Measurements from ENCODE around the gene PDE1A. TPM values are rescaled to one million over a fixed set of nuclear protein-coding genes. Genes with fewer than 3 reads are reported as not detected.

Gene PDE1A
- total RNA-seq: 6.3 TPM
- long read RNA-seq, transcript PDE1A-201 (14 exons, 2,338 nt): major isoform, 6 of 12 reads
- long read RNA-seq, partial matches to known transcripts: 4 of 12 reads
- long read RNA-seq, other reads (novel, unspliced or antisense): 2 of 12 reads

DNA sequence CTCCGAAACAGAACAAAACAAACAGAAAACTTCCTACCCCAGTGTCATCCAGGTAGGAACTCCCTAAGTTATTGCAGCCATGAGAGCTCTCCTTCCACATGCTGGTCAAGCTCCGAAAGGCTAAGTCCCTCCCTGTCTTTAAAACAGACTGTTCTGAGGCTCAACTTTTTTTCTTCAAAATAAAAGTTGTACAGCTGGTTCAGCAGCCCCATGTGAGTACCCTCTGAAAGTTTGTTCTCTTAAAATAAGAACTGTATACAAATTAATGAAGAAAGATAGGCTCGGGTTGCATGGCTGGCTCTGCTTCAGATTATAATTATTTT is at the start of gene PDE1A:
Gene PDE1A (minus strand): TSS at position 119 of the 323 bp plus-strand sequence.
- Histone ChIP-seq H3K36me3 (no peaks in the 10 kb centered on the region), H3K4me3 (peak within 1 kb of the TSS; percentile 41), H3K4me1 (no peaks in the 10 kb centered on the region), H3K27ac (peak within 1 kb of the TSS; percentile 38), H3K27me3 (no peaks in the 10 kb centered on the region), H3K9me3 (no peaks in the 10 kb centered on the region)
- intact Hi-C loops (cut with DNase I): no loop called here
- TF ChIP-seq, protein P1, sequence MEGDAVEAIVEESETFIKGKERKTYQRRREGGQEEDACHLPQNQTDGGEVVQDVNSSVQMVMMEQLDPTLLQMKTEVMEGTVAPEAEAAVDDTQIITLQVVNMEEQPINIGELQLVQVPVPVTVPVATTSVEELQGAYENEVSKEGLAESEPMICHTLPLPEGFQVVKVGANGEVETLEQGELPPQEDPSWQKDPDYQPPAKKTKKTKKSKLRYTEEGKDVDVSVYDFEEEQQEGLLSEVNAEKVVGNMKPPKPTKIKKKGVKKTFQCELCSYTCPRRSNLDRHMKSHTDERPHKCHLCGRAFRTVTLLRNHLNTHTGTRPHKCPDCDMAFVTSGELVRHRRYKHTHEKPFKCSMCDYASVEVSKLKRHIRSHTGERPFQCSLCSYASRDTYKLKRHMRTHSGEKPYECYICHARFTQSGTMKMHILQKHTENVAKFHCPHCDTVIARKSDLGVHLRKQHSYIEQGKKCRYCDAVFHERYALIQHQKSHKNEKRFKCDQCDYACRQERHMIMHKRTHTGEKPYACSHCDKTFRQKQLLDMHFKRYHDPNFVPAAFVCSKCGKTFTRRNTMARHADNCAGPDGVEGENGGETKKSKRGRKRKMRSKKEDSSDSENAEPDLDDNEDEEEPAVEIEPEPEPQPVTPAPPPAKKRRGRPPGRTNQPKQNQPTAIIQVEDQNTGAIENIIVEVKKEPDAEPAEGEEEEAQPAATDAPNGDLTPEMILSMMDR (IDR thresholded peaks at IDR 0.05): no peak
- DNase-seq (no peak), ATAC-seq (peak; percentile 27)

GRCh38 chr2:182473635-182474034 is 46.8 kb upstream of the PDE1A start:
- Histone ChIP-seq H3K4me1 (no peaks in the 10 kb centered on the region), H3K9me3 (no peaks in the 10 kb centered on the region), H3K27me3 (no peaks in the 10 kb centered on the region), H3K36me3 (no peaks in the 10 kb centered on the region), H3K4me3 (no peak overlapping the region), H3K27ac (no peak overlapping the region)
- DNase-seq (no peak), ATAC-seq (no peak)
- TF ChIP-seq, protein P1 (IDR thresholded peaks at IDR 0.05): no peak
- intact Hi-C loops (cut with DNase I): no loop called here

DNA sequence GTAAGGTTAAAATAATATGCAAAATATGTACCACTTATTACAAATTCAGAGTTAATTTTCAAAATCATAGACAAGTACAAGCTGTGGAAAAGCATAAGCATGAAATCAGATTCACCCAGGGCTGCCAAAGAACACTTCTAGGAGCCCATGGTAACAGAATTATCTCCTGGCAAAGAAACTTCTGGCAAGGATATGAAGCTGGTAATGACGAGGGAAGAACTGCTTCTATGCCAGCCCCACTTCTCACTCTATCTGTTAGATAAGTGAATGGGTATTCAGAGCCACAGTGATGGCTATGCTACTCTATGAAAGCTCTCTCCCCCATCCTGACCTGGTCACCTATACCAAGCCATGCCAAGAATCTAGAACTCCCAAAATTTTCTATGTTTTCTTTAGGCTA is 36.9 kb upstream of the PDE1A start:
- DNase-seq (no peak), ATAC-seq (no peak)
- H3K4me3 ChIP-seq: no peak overlapping the region
- no peaks in the 10 kb centered on the region for H3K36me3 ChIP-seq
- no peaks in the 10 kb centered on the region for H3K9me3 ChIP-seq
- no peaks in the 10 kb centered on the region for H3K27me3 ChIP-seq
- H3K4me1 ChIP-seq: no peaks in the 10 kb centered on the region
- TF ChIP-seq, protein P1 (IDR thresholded peaks at IDR 0.05): no peak
- intact Hi-C loops (cut with DNase I): no loop called here
- no peak overlapping the region for H3K27ac ChIP-seq

- H3K36me3 ChIP-seq: no peaks in the 10 kb centered on the region
- H3K4me3 ChIP-seq: no peak overlapping the region
- DNase-seq (no peak), ATAC-seq (no peak)
- intact Hi-C loops (cut with DNase I): no loop called here
- TF ChIP-seq, protein P1 (IDR thresholded peaks at IDR 0.05): no peak
- no peaks in the 10 kb centered on the region for H3K4me1 ChIP-seq
- H3K27me3 ChIP-seq: no peaks in the 10 kb centered on the region
- H3K27ac ChIP-seq: no peak overlapping the region
- no peaks in the 10 kb centered on the region for H3K9me3 ChIP-seq
Measured at GRCh38 chr2:182456784-182457183, 29.9 kb upstream of the PDE1A start.

DNA sequence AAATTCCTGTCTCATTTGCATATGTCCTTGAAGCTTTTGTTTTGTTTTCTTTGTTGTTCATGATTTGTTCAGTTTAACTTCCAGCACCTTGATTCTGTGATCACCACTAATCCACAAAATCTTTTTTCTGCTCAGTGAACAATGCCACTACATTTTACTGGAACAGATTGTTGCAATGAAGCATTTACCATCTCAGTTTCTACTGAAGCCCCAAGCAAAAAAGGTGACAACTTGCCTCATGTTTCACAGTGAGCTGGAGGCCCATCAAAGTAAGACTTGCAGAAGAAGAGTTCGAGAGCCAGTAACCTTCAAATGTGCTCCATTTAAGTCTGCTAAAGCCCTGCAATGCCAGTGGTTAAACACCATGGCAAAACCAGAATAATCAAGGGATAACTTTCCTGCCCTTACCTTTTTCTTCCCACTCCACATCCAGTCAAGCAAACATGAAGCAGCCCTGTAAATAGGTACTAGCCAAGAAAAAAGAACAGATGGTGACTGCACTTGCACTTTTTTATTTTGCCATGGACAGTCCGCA is 25.7 kb upstream of the PDE1A start:
- no peak for DNase-seq
- no peak for ATAC-seq
- Histone ChIP-seq H3K36me3 (no peaks in the 10 kb centered on the region), H3K9me3 (no peaks in the 10 kb centered on the region), H3K4me1 (no peaks in the 10 kb centered on the region), H3K27me3 (no peaks in the 10 kb centered on the region), H3K27ac (no peak overlapping the region), H3K4me3 (no peak overlapping the region)
- TF ChIP-seq, protein P1 (IDR thresholded peaks at IDR 0.05): no peak
- intact Hi-C loops (cut with DNase I): no loop called here

DNA sequence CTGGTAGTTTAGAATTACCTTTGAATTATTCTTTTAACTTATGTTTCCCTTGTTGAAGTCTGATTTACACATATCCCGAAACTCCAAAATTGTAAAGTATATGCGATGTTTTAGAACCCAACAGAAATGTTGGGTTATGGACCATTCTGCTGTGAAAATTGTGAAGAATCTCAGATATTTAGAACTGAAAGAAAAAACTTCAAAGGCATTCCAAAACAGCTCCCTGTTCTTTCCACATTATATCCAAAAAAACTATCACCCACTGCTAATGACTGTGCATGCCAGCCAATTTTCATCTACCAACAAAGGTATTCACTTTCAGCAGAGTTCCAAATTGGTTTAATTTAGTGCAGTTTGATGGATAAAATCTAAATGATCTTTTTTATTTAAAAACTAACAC is 21.5 kb upstream of the PDE1A start:
- H3K4me1 ChIP-seq: no peaks in the 10 kb centered on the region
- H3K27me3 ChIP-seq: no peaks in the 10 kb centered on the region
- DNase-seq: no peak
- H3K36me3 ChIP-seq: no peaks in the 10 kb centered on the region
- intact Hi-C loops (cut with DNase I): no loop called here
- no peak overlapping the region for H3K27ac ChIP-seq
- no peak for ATAC-seq
- TF ChIP-seq, protein P1 (IDR thresholded peaks at IDR 0.05): no peak
- no peak overlapping the region for H3K4me3 ChIP-seq
- no peaks in the 10 kb centered on the region for H3K9me3 ChIP-seq

All from upper lobe of right lung (tissue), 1 donor.